WI38 (cell line): ENCODE data around the gene SNTG2.

Experiments
- H3K4me3 ChIP-seq: 2 replicates; pipeline ENCODE4 v1.5.1; 2011; ENCODE audit warnings: low read depth, mild to moderate bottlenecking, control low read depth, low read length
- TF ChIP-seq, protein P1 (sequence below): IDR thresholded peaks from 2 replicates; pipeline ENCODE4 v1.5.1; 2012; ENCODE audit warnings: low read depth, mild to moderate bottlenecking, control low read depth, low read length

The SNTG2 gene

DNA sequence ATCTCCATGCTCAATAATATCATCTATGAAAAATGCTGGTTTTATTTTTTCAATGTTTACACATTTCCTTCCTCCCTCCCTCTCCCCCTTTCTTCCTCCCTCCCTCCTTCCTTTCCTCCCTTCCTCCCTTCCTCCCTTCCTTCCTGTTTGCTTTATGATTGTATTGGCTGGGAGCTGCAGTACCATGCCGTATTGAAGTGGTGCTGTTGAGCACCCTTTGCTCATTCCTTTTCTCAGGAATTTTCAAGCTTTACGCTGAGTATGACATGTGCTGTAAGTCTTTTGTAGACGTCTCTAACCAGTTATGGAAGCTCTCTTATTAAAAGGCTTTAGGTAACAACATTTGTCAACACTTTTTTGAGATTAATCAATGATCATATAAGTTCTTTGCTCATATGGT lies 100.4 kb downstream of the SNTG2 start:
- no peak overlapping the region for H3K4me3 ChIP-seq
- TF ChIP-seq, protein P1, sequence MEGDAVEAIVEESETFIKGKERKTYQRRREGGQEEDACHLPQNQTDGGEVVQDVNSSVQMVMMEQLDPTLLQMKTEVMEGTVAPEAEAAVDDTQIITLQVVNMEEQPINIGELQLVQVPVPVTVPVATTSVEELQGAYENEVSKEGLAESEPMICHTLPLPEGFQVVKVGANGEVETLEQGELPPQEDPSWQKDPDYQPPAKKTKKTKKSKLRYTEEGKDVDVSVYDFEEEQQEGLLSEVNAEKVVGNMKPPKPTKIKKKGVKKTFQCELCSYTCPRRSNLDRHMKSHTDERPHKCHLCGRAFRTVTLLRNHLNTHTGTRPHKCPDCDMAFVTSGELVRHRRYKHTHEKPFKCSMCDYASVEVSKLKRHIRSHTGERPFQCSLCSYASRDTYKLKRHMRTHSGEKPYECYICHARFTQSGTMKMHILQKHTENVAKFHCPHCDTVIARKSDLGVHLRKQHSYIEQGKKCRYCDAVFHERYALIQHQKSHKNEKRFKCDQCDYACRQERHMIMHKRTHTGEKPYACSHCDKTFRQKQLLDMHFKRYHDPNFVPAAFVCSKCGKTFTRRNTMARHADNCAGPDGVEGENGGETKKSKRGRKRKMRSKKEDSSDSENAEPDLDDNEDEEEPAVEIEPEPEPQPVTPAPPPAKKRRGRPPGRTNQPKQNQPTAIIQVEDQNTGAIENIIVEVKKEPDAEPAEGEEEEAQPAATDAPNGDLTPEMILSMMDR, result no peak

DNA sequence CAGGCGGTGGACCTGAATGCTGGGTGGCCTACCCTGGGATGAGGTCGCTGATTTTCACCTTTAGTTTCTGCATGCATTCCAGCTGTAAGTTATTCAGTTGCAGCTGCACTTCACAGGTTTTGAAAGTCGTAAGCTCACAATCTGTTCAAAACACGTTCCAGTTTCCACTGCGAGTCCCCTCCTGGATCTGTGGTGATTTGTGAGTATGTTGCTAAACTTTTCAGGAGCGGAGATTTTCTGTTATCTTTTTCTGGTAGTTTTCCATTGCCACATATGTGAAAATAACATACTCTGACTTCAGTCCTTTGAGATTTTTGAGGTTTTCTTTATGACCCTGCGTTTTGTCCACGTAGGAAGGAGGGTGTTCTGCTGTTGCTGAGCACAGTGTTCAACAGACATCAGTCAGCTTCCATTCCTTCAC lies 102.1 kb downstream of the SNTG2 start:
- H3K4me3 ChIP-seq, result no peak overlapping the region
- TF ChIP-seq, protein P1, result no peak

DNA sequence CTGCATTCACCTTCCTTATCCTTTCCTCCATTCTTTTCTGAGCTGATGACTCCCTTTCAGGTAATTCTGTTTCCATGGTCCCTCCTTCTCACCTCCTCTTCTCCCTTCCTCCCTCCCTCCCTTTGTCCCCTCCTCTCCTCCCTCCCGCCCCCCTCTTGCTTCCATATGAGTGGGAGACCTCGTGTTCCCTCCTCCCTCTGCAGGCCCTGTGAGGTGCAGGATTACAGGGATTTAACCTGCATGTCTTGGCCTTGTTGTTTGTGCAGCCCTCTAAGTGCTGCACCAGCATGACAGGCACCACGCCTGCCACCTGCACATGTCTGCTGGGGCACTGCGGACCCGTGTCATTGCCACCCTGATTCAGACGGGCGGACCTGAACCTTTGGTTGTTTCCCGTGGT lies 103.1 kb downstream of the SNTG2 start:
- TF ChIP-seq, protein P1, result no peak
- H3K4me3 ChIP-seq, result no peak overlapping the region

DNA sequence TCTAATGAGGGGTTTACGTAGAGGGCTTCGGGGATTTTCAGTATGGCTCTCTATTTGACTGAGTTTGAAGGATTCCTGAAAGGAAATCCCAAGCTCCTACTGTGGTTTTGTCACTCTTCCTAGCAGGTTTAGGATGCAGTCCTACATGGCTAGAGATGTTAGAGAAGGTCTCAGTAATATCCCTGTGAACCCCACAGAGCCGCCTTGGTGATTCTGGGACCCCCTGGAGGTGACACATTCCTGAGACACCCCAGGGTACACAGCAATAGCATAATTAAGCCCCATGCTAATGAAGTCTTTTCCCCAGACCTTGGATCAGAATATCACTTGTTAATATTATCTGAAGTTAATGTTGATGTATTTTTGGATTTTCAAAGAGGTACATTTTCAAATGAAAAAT lies 103.8 kb downstream of the SNTG2 start:
- no peak overlapping the region for H3K4me3 ChIP-seq
- TF ChIP-seq, protein P1, result no peak

DNA sequence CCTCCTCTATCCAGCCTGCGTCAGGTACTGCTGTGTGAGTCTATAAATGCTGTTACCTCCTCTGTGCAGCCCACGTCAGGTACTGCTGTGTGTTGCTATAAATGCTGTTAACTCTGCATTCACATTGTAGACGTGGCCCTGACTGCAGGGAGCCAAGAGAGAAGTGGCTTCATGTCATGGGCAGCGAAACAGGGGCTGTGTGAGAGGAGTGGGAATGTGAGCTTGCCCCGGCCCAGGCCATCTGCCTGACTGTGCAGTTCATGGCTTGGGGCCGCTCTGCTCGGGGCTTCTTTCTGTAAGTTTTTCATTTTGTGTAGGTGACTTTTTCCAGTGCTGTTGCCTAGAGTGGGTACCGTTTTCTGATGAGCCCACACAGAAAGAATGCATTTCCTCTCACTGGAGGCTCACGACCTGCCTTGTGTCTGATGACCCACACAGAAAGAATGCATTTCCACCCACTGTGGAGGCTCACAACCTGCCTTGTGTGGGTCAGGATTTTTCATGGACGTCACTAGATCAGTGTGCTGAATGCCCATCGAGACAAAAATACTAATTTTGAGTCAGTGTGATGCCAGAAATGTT lies 104.5 kb downstream of the SNTG2 start:
- TF ChIP-seq, protein P1, result no peak
- H3K4me3 ChIP-seq, result peak overlapping the region; percentile 25

DNA sequence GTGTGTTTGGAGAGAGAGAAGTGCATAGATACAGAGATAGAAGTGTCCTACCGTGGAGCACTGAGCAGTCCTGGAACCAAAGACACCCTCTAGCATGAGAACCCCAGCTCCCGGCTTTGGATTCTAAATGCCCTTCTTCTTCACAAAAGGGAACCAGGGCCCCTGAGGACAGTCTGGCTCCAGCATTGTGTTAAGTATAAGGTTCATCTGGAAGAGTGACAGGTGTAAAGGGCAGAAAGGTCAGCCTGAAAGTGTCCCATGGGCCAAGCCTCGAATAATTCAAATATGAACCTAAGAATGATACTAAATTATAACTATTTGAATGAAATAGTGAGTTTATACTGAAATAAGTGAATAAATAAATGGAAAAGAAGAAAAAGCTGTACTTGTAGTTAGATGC lies 109.7 kb downstream of the SNTG2 start:
- no peak overlapping the region for H3K4me3 ChIP-seq
- TF ChIP-seq, protein P1, result no peak

DNA sequence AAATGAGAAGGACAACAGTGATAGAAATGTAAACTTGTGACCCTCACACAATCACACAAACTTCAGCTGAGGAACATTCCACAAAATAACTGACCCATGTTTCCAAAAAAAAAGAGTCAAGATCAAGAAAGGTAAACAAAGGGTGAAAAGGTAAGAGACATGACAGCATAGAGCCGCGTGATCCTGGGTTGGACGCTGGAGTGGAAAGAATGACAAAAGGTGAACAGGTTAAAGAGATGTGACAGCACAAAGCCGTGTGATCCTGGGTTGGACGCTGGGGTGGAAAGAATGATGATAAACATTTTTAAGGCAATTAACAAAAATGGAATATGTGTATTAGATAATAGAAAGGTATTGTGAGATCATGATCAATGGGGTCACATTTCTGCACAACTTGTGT lies 110.3 kb downstream of the SNTG2 start:
- TF ChIP-seq, protein P1, result no peak
- H3K4me3 ChIP-seq, result no peak overlapping the region
